WTC11 (cell line): Measurements from ENCODE around the gene DHX57. TPM values are rescaled to one million over a fixed set of nuclear protein-coding genes. Genes with fewer than 3 reads are reported as not detected.

Experiments
- AFF4 ChIP-seq: sonication (generic); formaldehyde crosslinking; IDR thresholded peaks from 2 replicates; pipeline ENCODE4 v1.8.1; 2023; ENCODE audit warnings: mild to moderate bottlenecking, missing genetic modification reagents, borderline replicate concordance
- CBFB ChIP-seq: sonication (generic); formaldehyde crosslinking; IDR thresholded peaks from 2 replicates; pipeline ENCODE4 v1.8.1; 2022; ENCODE audit warnings: mild to moderate bottlenecking, low read depth, missing genetic modification reagents
- CDX4 ChIP-seq: fragments of 250-450 bp; sonication (Bioruptor Pico); IDR thresholded peaks from 2 replicates; pipeline ENCODE4 v1.9.0; 2021; ENCODE audit warnings: moderate library complexity, mild to moderate bottlenecking, inconsistent platforms, borderline replicate concordance
- E2F5 ChIP-seq: sonication (generic); formaldehyde crosslinking; IDR thresholded peaks from 2 replicates; pipeline ENCODE4 v1.8.1; 2022; ENCODE audit warnings: mild to moderate bottlenecking, moderate library complexity, missing genetic modification reagents
- EMX1 ChIP-seq: fragments of 250-450 bp; sonication (Bioruptor Pico); IDR thresholded peaks from 2 replicates; pipeline ENCODE4 v1.8.0; 2021; ENCODE audit warnings: mild to moderate bottlenecking
- FOXK1 ChIP-seq: sonication (generic); formaldehyde crosslinking; IDR thresholded peaks from 2 replicates; pipeline ENCODE4 v1.8.0; 2022; ENCODE audit warnings: mild to moderate bottlenecking, moderate library complexity, missing genetic modification reagents
- FOXP4 ChIP-seq: sonication (generic); formaldehyde crosslinking; IDR thresholded peaks from 2 replicates; pipeline ENCODE4 v1.8.0; 2022; ENCODE audit warnings: mild to moderate bottlenecking, missing genetic modification reagents
- IRF2 ChIP-seq: sonication (generic); formaldehyde crosslinking; IDR thresholded peaks from 2 replicates; pipeline ENCODE4 v1.8.0; 2022; ENCODE audit warnings: low read depth, missing genetic modification reagents, borderline replicate concordance
- JAZF1 ChIP-seq: fragments of 250-450 bp; sonication (Bioruptor Pico); IDR thresholded peaks from 2 replicates; pipeline ENCODE4 v1.9.0; 2021; ENCODE audit warnings: moderate library complexity, mild to moderate bottlenecking, inconsistent platforms
- PRDM15 ChIP-seq: sonication (generic); formaldehyde crosslinking; IDR thresholded peaks from 2 replicates; pipeline ENCODE4 v1.8.0; 2022; ENCODE audit warnings: missing genetic modification reagents
- SP1 ChIP-seq: sonication (generic); formaldehyde crosslinking; conservative IDR thresholded peaks from 2 replicates; pipeline ENCODE4 v1.8.1; 2022; ENCODE audit warnings: missing genetic modification reagents
- ZNF138 ChIP-seq: sonication (generic); formaldehyde crosslinking; conservative IDR thresholded peaks from 2 replicates; pipeline ENCODE4 v1.8.1; 2022; ENCODE audit warnings: mild to moderate bottlenecking, moderate library complexity, missing genetic modification reagents
- ZNF219 ChIP-seq: sonication (generic); formaldehyde crosslinking; IDR thresholded peaks from 2 replicates; pipeline ENCODE4 v1.8.0; 2023; ENCODE audit warnings: missing genetic modification reagents, mild to moderate bottlenecking, borderline replicate concordance
- ZNF281 ChIP-seq: sonication (generic); formaldehyde crosslinking; IDR thresholded peaks from 2 replicates; pipeline ENCODE4 v1.8.0; 2023; ENCODE audit warnings: mild to moderate bottlenecking, missing genetic modification reagents
- ZNF317 ChIP-seq: sonication (generic); formaldehyde crosslinking; IDR thresholded peaks from 2 replicates; pipeline ENCODE4 v1.8.1; 2023; ENCODE audit warnings: low read depth, mild to moderate bottlenecking, moderate library complexity, missing genetic modification reagents, borderline replicate concordance
- ZNF416 ChIP-seq: fragments of 250-450 bp; sonication (Bioruptor Pico); IDR thresholded peaks from 2 replicates; pipeline ENCODE4 v1.9.0; 2021; ENCODE audit warnings: mild to moderate bottlenecking, inconsistent platforms
- ZNF532 ChIP-seq: fragments of 250-450 bp; sonication (Bioruptor Pico); IDR thresholded peaks from 2 replicates; pipeline ENCODE4 v1.9.0; 2021; ENCODE audit warnings: mild to moderate bottlenecking, borderline replicate concordance
- total RNA-seq: library from RNA; stranded (reverse); gene quantifications from 3 replicates; pipeline ENCODE4 v1.2.3, GENCODE V29; 2021

DHX57 gene
- total RNA-seq, 1 experiment from 2014 or later, result 30.3 TPM

- 0 out of 2 replicates have a peak, but pooled peaks have one; percentile 58 for TF ChIP-seq ZNF532 (CRISPR knock-in tag)
- no peak for TF ChIP-seq ZNF281 (CRISPR knock-in tag)
- TF ChIP-seq ZNF317, result no peak
- TF ChIP-seq ZNF416 (CRISPR knock-in tag), result 0 out of 2 replicates have a peak, but pooled peaks have one; percentile 31
- no peak; the same call in 1 of the 2 replicates for TF ChIP-seq FOXK1 (CRISPR knock-in tag)
- no peak for TF ChIP-seq AFF4 (CRISPR knock-in tag)
- TF ChIP-seq SP1 (CRISPR knock-in tag), result no peak
- TF ChIP-seq CDX4, result no peak
- TF ChIP-seq IRF2, result no peak
- TF ChIP-seq FOXP4, result no peak
- no peak for TF ChIP-seq CBFB (CRISPR knock-in tag)
- no peak for TF ChIP-seq JAZF1 (CRISPR knock-in tag)
- no peak for TF ChIP-seq ZNF138 (CRISPR knock-in tag)
- no peak for TF ChIP-seq PRDM15
- TF ChIP-seq E2F5 (CRISPR knock-in tag), result 0 out of 2 replicates have a peak, but pooled peaks have one; percentile 12
- 0 out of 2 replicates have a peak, but pooled peaks have one; percentile 8 for TF ChIP-seq EMX1 (CRISPR knock-in tag)
- TF ChIP-seq ZNF219 (CRISPR knock-in tag), result no peak
Measured at GRCh38 chr2:38750011-38750890, 125.5 kb downstream of the DHX57 start (continued).
